HEK293 (cell line): ENCODE results near the gene CORO6.
A peak's percentile ranks its signal among the peaks of the same experiment; 100 is the strongest.

Experiments
- CTCF ChIA-PET: fragments of 350-600 bp; formaldehyde crosslinking; extraction: SDS; loops from one replicate; lab custom pipeline; 2021; ENCODE audit warnings: antibody characterized with exemption; lab: Yijun Ruan, JAX
- POLR2A ChIA-PET: fragments of 300-600 bp; formaldehyde crosslinking; extraction: SDS; loops from one replicate; lab custom pipeline; 2020; ENCODE audit warnings: antibody characterized with exemption, inconsistent platforms; lab: Yijun Ruan, JAX
- H3K27ac ChIP-seq: fragments of 200-500 bp; sonication (Bioruptor generic); 2 replicates; pipeline ENCODE4 v1.5.1; 2014; ENCODE audit warnings: low read depth, low read length, control low read depth, inconsistent platforms; ENCODE audit errors: extremely low read depth
- H3K36me3 ChIP-seq, 2 experiments: fragments of 200-500 bp in 1 of 2; sonication (Bioruptor generic) in 1 of 2; 1 replicate in 1 of 2; 2 replicates in 1 of 2; pipeline ENCODE4 v1.5.1; 2014 to 2017; ENCODE audit warnings: inconsistent platforms in 2 of 2, low read length in 2 of 2; ENCODE audit not compliant: control insufficient read depth in 2 of 2, insufficient read depth in 1 of 2
- H3K4me1 ChIP-seq: fragments of 200-500 bp; sonication (Bioruptor generic); 2 replicates; pipeline ENCODE4 v1.5.1; 2014; ENCODE audit warnings: mild to moderate bottlenecking, low read length, inconsistent platforms; ENCODE audit not compliant: control insufficient read depth, insufficient read depth
- H3K4me3 ChIP-seq: 2 replicates; pipeline ENCODE4 v1.5.1; 2011; ENCODE audit warnings: low read depth, mild to moderate bottlenecking, control low read depth, low read length, moderate library complexity
- H3K9me3 ChIP-seq: fragments of 200-500 bp; sonication (Bioruptor generic); 2 replicates; pipeline ENCODE4 v1.5.1; 2014; ENCODE audit warnings: low read depth, low read length, inconsistent platforms; ENCODE audit not compliant: control insufficient read depth, insufficient read depth
- BCL6B ChIP-seq: fragments of 450-650 bp; formaldehyde crosslinking; IDR thresholded peaks from 2 replicates; pipeline ENCODE4 v1.5.1; 2017; ENCODE audit warnings: missing biosample characterization, missing genetic modification characterization
- EGR2 ChIP-seq: fragments of 450-650 bp; formaldehyde crosslinking; IDR thresholded peaks from 2 replicates; pipeline ENCODE4 v1.5.1; 2016; ENCODE audit warnings: low read depth, missing biosample characterization, missing genetic modification characterization
- GLI2 ChIP-seq: fragments of 450-650 bp; formaldehyde crosslinking; IDR thresholded peaks from 2 replicates; pipeline ENCODE4; 2017; ENCODE audit warnings: missing biosample characterization, missing genetic modification characterization, low read depth, borderline replicate concordance
- KLF10 ChIP-seq: fragments of 450-650 bp; IDR thresholded peaks from 2 replicates; pipeline ENCODE4 v1.5.1; 2018; ENCODE audit warnings: missing biosample characterization, mild to moderate bottlenecking, missing genetic modification characterization
- KLF8 ChIP-seq: fragments of 450-650 bp; formaldehyde crosslinking; IDR thresholded peaks from 2 replicates; pipeline ENCODE4 v1.5.1; 2016; ENCODE audit warnings: missing biosample characterization, missing genetic modification characterization
- MYNN ChIP-seq: fragments of 450-650 bp; formaldehyde crosslinking; IDR thresholded peaks from 2 replicates; pipeline ENCODE4 v1.5.1; 2016; ENCODE audit warnings: missing biosample characterization, missing genetic modification characterization, borderline replicate concordance
- MZF1 ChIP-seq: fragments of 450-650 bp; formaldehyde crosslinking; IDR thresholded peaks from 2 replicates; pipeline ENCODE4 v1.5.1; 2017; ENCODE audit warnings: missing biosample characterization, missing genetic modification characterization, borderline replicate concordance
- OSR2 ChIP-seq: fragments of 450-650 bp; formaldehyde crosslinking; IDR thresholded peaks from 2 replicates; pipeline ENCODE4 v1.5.1; 2016; ENCODE audit warnings: missing biosample characterization, missing genetic modification characterization
- SALL2 ChIP-seq: fragments of 450-650 bp; formaldehyde crosslinking; IDR thresholded peaks from 2 replicates; pipeline ENCODE4 v1.5.0; 2017; ENCODE audit warnings: missing biosample characterization, mild to moderate bottlenecking, missing genetic modification characterization, borderline replicate concordance
- TCF7L2 ChIP-seq: IDR thresholded peaks from 2 replicates; pipeline ENCODE4 v1.6.1; 2011; ENCODE audit warnings: low read depth, mild to moderate bottlenecking, inconsistent platforms, low read length, moderate library complexity, borderline replicate concordance
- ZBTB8A ChIP-seq: fragments of 450-650 bp; formaldehyde crosslinking; IDR thresholded peaks from 2 replicates; pipeline ENCODE4 v1.5.1; 2016; ENCODE audit warnings: missing biosample characterization, missing genetic modification characterization
- ZFHX2 ChIP-seq: fragments of 450-650 bp; formaldehyde crosslinking; conservative IDR thresholded peaks from 2 replicates; pipeline ENCODE4 v1.5.1; 2016; ENCODE audit warnings: missing biosample characterization, missing genetic modification characterization
- ZFP3 ChIP-seq: fragments of 450-650 bp; formaldehyde crosslinking; IDR thresholded peaks from 2 replicates; pipeline ENCODE4 v1.5.1; 2016; ENCODE audit warnings: low read depth, missing biosample characterization, missing genetic modification characterization
- ZNF174 ChIP-seq: fragments of 450-650 bp; formaldehyde crosslinking; IDR thresholded peaks from 2 replicates; pipeline ENCODE4 v1.5.0; 2017; ENCODE audit warnings: missing biosample characterization, mild to moderate bottlenecking, missing genetic modification characterization
- ZNF202 ChIP-seq: fragments of 450-650 bp; formaldehyde crosslinking; IDR thresholded peaks from 2 replicates; pipeline ENCODE4 v1.5.1; 2016; ENCODE audit warnings: missing biosample characterization, missing genetic modification characterization, borderline replicate concordance
- ZNF221 ChIP-seq: fragments of 450-650 bp; formaldehyde crosslinking; IDR thresholded peaks from 2 replicates; pipeline ENCODE4 v1.5.1; 2017; ENCODE audit warnings: missing biosample characterization, missing genetic modification characterization, borderline replicate concordance
- ZNF223 ChIP-seq: fragments of 450-650 bp; formaldehyde crosslinking; IDR thresholded peaks from 2 replicates; pipeline ENCODE4 v1.5.1; 2016; ENCODE audit warnings: missing biosample characterization, missing genetic modification characterization
- ZNF239 ChIP-seq: fragments of 450-650 bp; formaldehyde crosslinking; IDR thresholded peaks from 2 replicates; pipeline ENCODE4 v1.5.1; 2016; ENCODE audit warnings: missing biosample characterization, missing genetic modification characterization
- ZNF548 ChIP-seq: fragments of 450-650 bp; formaldehyde crosslinking; IDR thresholded peaks from 2 replicates; pipeline ENCODE4 v1.5.1; 2016; ENCODE audit warnings: missing biosample characterization, missing genetic modification characterization
- ZNF670 ChIP-seq: fragments of 450-650 bp; formaldehyde crosslinking; IDR thresholded peaks from 2 replicates; pipeline ENCODE4 v1.5.1; 2016; ENCODE audit warnings: missing biosample characterization, missing genetic modification characterization, low read depth
- ZNF792 ChIP-seq: fragments of 450-650 bp; formaldehyde crosslinking; IDR thresholded peaks from 2 replicates; pipeline ENCODE4 v1.5.1; 2016; ENCODE audit warnings: missing biosample characterization, missing genetic modification characterization
- ZSCAN30 ChIP-seq: fragments of 450-650 bp; IDR thresholded peaks from 2 replicates; pipeline ENCODE4 v1.5.1; 2018; ENCODE audit warnings: missing biosample characterization, mild to moderate bottlenecking, missing genetic modification characterization, moderate library complexity
- TF ChIP-seq, protein P1 (sequence below): fragments of 450-650 bp; formaldehyde crosslinking; conservative IDR thresholded peaks from 2 replicates; pipeline ENCODE4 v1.5.1; 2016; ENCODE audit warnings: low read depth, missing biosample characterization, missing genetic modification characterization
- TF ChIP-seq, protein P2 (sequence below): fragments of 450-650 bp; formaldehyde crosslinking; IDR thresholded peaks from 2 replicates; pipeline ENCODE4 v1.5.1; 2016; ENCODE audit warnings: missing biosample characterization, missing genetic modification characterization

CORO6 gene

GRCh38 chr17:29614349-29615047 lies 8.2 kb downstream of the CORO6 start:
- TF ChIP-seq EGR2 (tag by site-specific recombination) (0 out of 2 replicates have a peak, but pooled peaks have one; percentile 14), ZNF221 (tag by site-specific recombination) (no peak), ZFHX2 (tag by site-specific recombination) (peak; percentile 22; the same call in 1 of the 2 replicates), KLF10 (no peak)
- Histone ChIP-seq H3K4me1 (no peaks in the 10 kb centered on the region), H3K27ac (peak overlapping the region; percentile 18; the same call in 1 of the 2 replicates), H3K4me3 (no peak overlapping the region), H3K36me3 (peaks cover 0 to 37% of the 10 kb centered on the region in 2 experiments; a peak in 1 of 3 replicates), H3K9me3 (no peaks in the 10 kb centered on the region)
- CTCF ChIA-PET, result interaction anchor here (0.6 to 1.4 kb wide), 3 partner anchors 20 to 454 kb away, joined by 3 to 5 read pairs (median 5); no protein-coding TSS in a partner anchor
- POLR2A ChIA-PET, result no interaction called here

DNA sequence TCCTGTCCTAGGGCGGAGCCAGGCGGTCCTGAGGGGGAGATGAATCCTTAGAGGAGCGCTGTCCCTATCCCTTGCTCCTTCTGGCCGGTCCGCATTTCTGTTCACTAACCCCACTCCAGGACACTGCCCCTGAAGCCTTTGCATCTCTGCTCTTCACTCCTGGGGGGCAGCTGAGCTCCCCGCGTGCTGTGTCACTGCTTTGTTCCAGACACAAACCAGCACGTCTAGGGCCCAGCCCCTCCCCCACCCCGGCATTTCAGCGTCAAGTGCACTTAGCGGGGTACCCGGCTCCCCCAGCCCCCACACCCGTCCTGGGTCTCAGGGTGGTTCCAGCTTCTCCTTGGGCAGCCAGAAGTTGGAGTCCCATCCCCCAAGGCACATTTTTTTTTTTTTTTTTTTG lies 8.9 kb downstream of the CORO6 start:
- TF ChIP-seq GLI2 (tag by site-specific recombination) (no peak), ZFP3 (tag by site-specific recombination) (no peak), ZNF202 (tag by site-specific recombination) (no peak), ZNF548 (tag by site-specific recombination) (no peak), MZF1 (no peak), ZNF792 (no peak), ZNF223 (no peak), ZNF670 (tag by site-specific recombination) (no peak), TCF7L2 (no peak), OSR2 (no peak), BCL6B (tag by site-specific recombination) (no peak), KLF8 (tag by site-specific recombination) (no peak), ZSCAN30 (tag by site-specific recombination) (no peak), ZNF174 (tag by site-specific recombination) (no peak), ZBTB8A (no peak), MYNN (no peak), ZNF239 (tag by site-specific recombination) (no peak), SALL2 (no peak)
- TF ChIP-seq, protein P1, sequence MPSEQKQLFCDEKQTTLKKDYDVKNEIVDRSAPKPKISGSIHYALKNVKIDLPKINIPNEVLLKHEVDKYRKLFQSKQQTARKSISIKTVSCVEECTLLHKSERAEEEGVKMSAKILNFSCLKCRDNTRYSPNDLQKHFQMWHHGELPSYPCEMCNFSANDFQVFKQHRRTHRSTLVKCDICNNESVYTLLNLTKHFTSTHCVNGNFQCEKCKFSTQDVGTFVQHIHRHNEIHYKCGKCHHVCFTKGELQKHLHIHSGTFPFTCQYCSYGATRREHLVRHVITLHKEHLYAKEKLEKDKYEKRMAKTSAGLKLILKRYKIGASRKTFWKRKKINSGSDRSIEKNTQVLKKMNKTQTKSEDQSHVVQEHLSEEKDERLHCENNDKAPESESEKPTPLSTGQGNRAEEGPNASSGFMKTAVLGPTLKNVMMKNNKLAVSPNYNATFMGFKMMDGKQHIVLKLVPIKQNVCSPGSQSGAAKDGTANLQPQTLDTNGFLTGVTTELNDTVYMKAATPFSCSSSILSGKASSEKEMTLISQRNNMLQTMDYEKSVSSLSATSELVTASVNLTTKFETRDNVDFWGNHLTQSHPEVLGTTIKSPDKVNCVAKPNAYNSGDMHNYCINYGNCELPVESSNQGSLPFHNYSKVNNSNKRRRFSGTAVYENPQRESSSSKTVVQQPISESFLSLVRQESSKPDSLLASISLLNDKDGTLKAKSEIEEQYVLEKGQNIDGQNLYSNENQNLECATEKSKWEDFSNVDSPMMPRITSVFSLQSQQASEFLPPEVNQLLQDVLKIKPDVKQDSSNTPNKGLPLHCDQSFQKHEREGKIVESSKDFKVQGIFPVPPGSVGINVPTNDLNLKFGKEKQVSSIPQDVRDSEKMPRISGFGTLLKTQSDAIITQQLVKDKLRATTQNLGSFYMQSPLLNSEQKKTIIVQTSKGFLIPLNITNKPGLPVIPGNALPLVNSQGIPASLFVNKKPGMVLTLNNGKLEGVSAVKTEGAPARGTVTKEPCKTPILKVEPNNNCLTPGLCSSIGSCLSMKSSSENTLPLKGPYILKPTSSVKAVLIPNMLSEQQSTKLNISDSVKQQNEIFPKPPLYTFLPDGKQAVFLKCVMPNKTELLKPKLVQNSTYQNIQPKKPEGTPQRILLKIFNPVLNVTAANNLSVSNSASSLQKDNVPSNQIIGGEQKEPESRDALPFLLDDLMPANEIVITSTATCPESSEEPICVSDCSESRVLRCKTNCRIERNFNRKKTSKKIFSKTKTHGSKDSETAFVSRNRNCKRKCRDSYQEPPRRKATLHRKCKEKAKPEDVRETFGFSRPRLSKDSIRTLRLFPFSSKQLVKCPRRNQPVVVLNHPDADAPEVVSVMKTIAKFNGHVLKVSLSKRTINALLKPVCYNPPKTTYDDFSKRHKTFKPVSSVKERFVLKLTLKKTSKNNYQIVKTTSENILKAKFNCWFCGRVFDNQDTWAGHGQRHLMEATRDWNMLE (tag by site-specific recombination), result no peak
- TF ChIP-seq, protein P2, sequence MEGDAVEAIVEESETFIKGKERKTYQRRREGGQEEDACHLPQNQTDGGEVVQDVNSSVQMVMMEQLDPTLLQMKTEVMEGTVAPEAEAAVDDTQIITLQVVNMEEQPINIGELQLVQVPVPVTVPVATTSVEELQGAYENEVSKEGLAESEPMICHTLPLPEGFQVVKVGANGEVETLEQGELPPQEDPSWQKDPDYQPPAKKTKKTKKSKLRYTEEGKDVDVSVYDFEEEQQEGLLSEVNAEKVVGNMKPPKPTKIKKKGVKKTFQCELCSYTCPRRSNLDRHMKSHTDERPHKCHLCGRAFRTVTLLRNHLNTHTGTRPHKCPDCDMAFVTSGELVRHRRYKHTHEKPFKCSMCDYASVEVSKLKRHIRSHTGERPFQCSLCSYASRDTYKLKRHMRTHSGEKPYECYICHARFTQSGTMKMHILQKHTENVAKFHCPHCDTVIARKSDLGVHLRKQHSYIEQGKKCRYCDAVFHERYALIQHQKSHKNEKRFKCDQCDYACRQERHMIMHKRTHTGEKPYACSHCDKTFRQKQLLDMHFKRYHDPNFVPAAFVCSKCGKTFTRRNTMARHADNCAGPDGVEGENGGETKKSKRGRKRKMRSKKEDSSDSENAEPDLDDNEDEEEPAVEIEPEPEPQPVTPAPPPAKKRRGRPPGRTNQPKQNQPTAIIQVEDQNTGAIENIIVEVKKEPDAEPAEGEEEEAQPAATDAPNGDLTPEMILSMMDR, result no peak
- Histone ChIP-seq H3K36me3 (peaks cover 0 to 44% of the 10 kb centered on the region in 2 experiments; a peak in 1 of 3 replicates), H3K27ac (no peak overlapping the region), H3K9me3 (no peaks in the 10 kb centered on the region), H3K4me1 (no peaks in the 10 kb centered on the region), H3K4me3 (no peak overlapping the region)
- CTCF ChIA-PET, result interaction anchor here (0.6 to 1.1 kb wide), 3 partner anchors 21 to 454 kb away, joined by 3 to 5 read pairs (median 4); partner anchors contain the start of gene ANKRD13B
- POLR2A ChIA-PET, result no interaction called here
